ENCODE measurements around the gene TMEM222.
A peak's percentile ranks its signal among the peaks of the same experiment; 100 is the strongest.

The TMEM222 gene

GRCh38 chr1:27306892-27307761 lies 14.8 kb upstream of the TMEM222 start:
- no peak for DNase-seq (ENCODE audit: low read depth in 2 of 2)

- DNase-seq (ENCODE audit: low read depth in 2 of 2) = no peak
These were observed 13.9 kb upstream of the TMEM222 start for GRCh38 chr1:27307874-27308598.

- no peak for DNase-seq (ENCODE audit: low read depth in 2 of 2)
These were observed 7.8 kb upstream of the TMEM222 start for GRCh38 chr1:27314169-27314568.

DNA sequence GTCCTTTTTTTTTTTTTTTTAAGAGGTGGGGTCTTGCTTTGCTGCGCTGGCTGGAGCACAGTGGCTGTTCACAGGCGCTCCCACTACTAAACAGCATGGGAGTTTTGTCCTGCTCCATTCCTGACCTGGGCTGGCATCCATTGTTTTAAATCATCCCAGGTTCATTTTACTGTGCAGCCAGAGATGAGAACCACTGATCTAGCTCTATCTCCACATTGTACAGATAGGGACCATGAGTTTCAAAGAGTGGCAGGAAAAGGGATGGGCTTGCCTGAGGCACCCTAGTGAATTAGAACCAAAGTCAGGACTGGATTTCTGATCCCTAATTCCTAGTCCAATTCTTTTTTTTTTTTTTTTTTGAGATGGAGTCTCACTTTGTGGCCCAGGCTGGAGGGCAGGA lies 7.2 kb upstream of the TMEM222 start:
- DNase-seq (ENCODE audit: low read depth in 2 of 2) = no peak

DNA sequence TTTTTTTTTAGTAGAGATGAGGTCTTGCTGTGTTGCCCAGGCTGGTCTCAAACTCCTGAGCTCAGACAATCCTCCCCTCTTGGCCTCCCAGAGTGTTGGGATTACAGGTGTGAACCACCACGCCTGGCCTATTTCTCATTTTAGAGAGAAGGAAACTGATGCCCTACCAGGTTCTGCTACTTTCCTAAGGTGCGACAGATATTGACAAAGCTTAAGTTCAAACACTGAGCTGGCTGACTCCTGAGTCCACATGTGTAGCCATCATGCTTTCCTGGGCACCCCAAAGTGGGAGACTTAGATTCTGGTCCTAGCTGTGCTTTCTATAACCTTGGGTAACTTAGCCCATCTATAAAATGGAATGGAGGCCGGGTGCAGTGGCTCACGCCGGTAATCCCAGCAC lies 5.1 kb upstream of the TMEM222 start:
- no peak for DNase-seq (ENCODE audit: low read depth in 2 of 2)

DNA sequence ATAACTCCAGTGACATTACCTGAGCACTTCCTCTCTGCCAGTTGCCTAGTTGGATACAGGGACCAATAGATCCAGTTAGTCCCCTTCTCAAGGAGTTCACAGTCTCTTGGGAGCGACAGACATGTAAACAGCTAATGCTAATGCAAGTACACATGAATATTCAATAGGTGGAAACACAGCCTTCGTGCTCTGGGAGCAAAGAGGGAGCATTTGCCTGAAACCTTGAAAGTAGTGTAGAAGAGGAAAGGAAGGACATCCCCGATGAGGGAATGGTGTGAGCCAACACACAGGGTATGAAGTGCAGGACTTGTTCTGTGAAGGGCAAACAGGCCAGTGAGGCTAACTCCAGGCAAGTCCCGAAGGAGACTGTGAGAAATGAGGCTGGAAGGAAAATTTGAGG lies 3.8 kb upstream of the TMEM222 start:
- no peak for DNase-seq (ENCODE audit: low read depth in 2 of 2)

DNA sequence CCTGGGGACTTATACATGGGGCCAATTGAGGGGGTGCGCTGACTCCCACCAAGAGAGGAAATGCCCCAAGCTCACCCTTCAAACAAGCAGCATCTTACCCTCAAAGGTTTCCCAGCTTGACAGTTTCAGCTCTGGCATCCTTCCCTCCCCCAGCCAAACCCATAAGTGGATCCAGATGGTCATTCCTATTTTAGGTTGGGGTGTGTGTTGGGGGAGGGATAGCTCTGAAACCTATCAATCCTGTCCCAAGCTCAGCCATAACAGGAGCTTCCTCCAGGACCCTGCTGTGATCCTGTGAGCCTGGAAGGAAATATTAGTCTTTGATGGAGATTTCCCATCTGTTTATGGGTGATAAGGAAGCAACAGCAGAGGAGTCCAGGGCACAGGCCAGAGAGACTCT lies 3.4 kb upstream of the TMEM222 start:
- DNase-seq (ENCODE audit: low read depth in 2 of 2) = no peak

- no peak for DNase-seq (ENCODE audit: low read depth in 2 of 2)
These were observed 742 bp downstream of the TMEM222 start for GRCh38 chr1:27322569-27323240.

DNA sequence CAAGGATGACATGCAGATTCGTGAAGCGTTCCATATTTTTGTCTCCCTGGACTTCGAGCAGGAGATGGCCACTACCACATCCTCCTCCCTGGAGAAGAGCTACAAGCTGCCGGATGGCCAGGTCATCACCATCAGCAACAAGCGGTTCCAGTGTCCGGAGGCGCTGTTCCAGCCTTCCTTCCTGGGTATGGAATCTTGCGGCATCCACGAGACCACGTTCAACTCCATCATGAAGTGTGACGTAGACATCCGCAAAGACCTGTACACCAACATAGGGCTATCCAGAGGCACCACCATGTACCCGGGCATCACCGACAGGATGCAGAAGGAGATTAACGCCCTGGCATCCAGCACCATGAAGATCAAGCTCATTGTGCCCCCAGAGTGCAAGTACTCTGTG lies 3.3 kb downstream of the TMEM222 start:
- no peak for DNase-seq (ENCODE audit: low read depth in 2 of 2)

DNA sequence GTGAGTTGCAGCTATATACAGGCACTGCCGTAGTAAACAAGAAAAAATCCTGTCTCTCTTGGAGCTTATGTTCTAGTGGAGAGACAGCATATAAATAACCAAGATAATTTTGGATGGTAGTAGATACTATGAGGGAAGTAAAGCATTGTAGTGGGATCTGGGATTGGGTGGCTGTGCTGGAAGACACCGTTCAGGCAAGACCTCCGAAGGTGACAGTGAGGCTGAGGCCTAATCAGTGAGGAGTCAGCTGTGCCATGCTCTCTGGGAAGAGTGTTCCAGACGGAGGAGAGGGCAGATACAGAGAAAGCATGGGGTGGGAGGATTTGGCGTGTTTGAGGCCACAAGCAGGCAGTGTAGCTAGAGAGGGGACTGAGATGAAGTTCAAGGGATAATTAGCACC lies 6.0 kb downstream of the TMEM222 start:
- no peak for DNase-seq (ENCODE audit: low read depth in 2 of 2)

DNA sequence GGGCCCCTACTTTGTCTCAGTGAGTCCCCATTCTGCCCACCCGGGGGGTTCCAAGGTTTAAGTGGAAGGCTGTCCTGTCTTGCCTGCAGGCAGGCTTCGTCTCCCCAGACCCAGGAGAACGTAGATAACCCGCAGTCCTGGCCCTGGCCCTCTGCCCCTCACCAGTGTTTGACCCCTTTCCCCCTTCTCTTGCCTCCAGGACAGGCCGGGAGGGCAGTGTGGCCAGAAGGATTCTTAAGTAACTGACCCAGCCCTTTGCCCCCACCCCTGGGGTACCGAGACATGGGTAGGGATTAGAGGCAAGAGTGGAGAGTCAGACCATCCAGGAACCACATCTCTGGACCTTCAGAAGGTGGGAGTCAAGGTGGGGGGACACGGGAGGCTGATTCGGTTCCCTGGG lies 8.8 kb downstream of the TMEM222 start:
- DNase-seq (ENCODE audit: low read depth in 2 of 2) = no peak

- no peak for DNase-seq (ENCODE audit: low read depth in 2 of 2)
These were observed 9.5 kb downstream of the TMEM222 start for GRCh38 chr1:27331426-27331825.

GRCh38 chr1:27331922-27332321 lies 10.0 kb downstream of the TMEM222 start:
- no peak for DNase-seq (ENCODE audit: low read depth in 2 of 2)

DNA sequence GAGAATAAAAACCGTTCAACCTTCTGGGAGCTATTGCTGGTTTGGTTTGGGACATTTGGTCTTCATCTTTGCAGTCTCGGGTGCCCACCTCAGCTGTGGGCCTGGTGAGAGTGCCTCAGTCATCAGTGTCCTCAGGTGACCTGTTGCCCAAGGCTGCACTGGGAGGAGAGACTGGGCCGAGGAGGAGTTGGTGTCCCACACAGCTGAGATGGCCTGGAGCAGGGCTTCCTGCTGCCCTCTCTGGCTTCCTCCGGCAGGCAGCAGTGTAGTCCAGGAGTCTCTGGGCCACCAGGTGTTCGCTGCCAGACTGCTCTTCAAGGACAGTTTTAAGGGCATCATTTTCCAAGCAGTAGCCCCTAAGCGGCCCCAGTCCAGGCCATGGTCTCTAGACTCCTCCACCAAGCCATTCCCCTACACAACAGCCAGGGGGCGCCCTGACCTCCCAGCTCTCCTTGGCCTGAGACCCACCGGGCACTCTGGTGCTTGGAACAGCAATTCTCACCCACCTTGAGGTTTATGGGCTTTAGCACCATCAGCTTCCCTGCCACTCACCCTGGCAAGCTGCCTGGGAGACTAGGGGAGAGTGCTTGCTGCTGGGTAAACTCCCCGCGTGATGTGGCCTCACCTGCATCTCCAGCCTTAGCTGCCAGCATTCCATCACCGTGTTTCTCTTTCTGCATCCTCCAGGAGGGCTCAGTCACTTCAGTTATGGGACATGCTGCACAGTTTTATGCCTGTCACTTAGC lies 10.7 kb downstream of the TMEM222 start:
- DNase-seq (ENCODE audit: low read depth in 2 of 2) = no peak

DNA sequence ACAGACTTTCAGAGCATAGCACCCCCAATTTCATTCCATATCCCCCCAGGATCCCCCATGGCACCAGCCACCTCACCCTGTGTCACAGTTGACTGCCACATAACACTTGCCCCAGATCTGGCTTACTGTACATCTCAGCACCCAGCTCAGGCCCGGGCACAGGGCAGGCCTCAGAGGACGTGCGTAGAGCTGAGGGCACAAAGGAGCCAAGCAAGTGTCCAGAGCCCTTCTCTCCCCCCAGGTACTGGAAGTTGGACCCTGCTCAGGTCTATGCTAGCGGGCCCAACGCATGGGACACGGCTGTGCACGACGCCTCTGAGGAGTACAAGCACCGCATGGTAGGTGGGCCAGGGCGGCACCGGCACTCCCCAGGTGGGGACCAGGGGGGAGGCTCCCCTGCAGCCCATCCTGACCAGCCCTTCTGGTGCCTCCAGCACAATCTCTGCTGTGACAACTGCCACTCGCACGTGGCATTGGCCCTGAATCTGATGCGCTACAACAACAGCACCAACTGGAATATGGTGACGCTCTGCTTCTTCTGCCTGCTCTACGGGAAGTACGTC lies 11.8 kb downstream of the TMEM222 start:
- DNase-seq (ENCODE audit: low read depth in 2 of 2) = no peak

GRCh38 chr1:27335506-27336422 lies 13.8 kb downstream of the TMEM222 start:
- no peak for DNase-seq (ENCODE audit: low read depth in 2 of 2)

DNA sequence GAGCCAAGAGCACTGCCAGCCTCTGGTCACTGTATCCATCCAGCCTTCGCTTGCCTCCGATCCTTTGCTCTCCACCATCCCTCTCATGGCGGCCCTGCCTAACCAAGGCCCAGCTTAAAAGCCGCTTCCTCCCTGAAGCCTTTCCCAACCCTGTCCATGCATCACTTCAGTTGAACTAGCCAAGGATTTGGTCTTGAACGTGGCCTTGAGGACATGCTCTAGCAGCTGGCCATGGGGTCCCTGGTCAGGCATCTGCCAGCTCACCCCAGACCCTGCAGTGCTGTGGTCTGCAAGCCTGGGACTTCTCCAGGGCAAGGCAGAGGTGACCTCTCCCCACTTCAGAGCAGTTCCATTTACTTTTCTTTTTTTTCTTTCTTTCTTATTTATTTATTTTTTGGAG lies 14.8 kb downstream of the TMEM222 start:
- no peak for DNase-seq (ENCODE audit: low read depth in 2 of 2)

GRCh38 chr1:27338751-27339150 lies 16.8 kb downstream of the TMEM222 start:
- DNase-seq (ENCODE audit: low read depth in 2 of 2) = no peak

GRCh38 chr1:27339213-27339612 lies 17.2 kb downstream of the TMEM222 start:
- no peak for DNase-seq (ENCODE audit: low read depth in 2 of 2)

- peak in 1 of 2 experiments; percentile 49 for DNase-seq (ENCODE audit: low read depth in 2 of 2)
These were observed 19.7 kb downstream of the TMEM222 start, which contains the start of gene SYTL1 for GRCh38 chr1:27341525-27342252. Gene SYTL1 (plus strand): TSS chr1:27342022. CDS start chr1:27345335, 3,313 bp downstream.

Measured in stimulated activated CD4-positive, alpha-beta T cell treated with anti-CD3 and anti-CD28 coated beads, Interleukin-12 subunit alpha, Interleukin-12 subunit beta, amount 100 ng/mL, for 24 hours (primary cell).